Endothelial cell (in vitro differentiated cells): ENCODE data around the gene TGIF1. TPM values are rescaled to one million over a fixed set of nuclear protein-coding genes. Genes with fewer than 3 reads are reported as not detected.

ENCODE experiments used
- DNase-seq: peaks from one replicate; pipeline ENCODE4 v3.0.0; 2021; ENCODE audit warnings: low spot score
- H3K27ac Mint-ChIP-seq: one replicate; pipeline ENCODE4 v1.8.0; 2021; ENCODE audit warnings: mixed read lengths, inconsistent platforms; ENCODE audit not compliant: unreplicated experiment
- H3K27me3 Mint-ChIP-seq: one replicate; pipeline ENCODE4 v1.8.0; 2021; ENCODE audit warnings: mild to moderate bottlenecking, moderate library complexity, mixed read lengths, inconsistent platforms; ENCODE audit not compliant: unreplicated experiment
- H3K36me3 Mint-ChIP-seq: one replicate; pipeline ENCODE4 v1.8.0; 2021; ENCODE audit warnings: mild to moderate bottlenecking, low read depth, mixed read lengths, inconsistent platforms; ENCODE audit not compliant: unreplicated experiment
- H3K4me1 Mint-ChIP-seq: one replicate; pipeline ENCODE4 v1.8.0; 2021; ENCODE audit warnings: mild to moderate bottlenecking, mixed read lengths, inconsistent platforms; ENCODE audit not compliant: unreplicated experiment
- H3K4me3 Mint-ChIP-seq: one replicate; pipeline ENCODE4 v1.8.0; 2021; ENCODE audit warnings: mild to moderate bottlenecking, mixed read lengths, inconsistent platforms; ENCODE audit not compliant: unreplicated experiment
- H3K9me3 Mint-ChIP-seq: one replicate; pipeline ENCODE4 v1.8.0; 2021; ENCODE audit warnings: mixed read lengths, inconsistent platforms; ENCODE audit not compliant: unreplicated experiment
- total RNA-seq: library from RNA; stranded (reverse); fragmentation: NEBNext Ultra II Directional; extraction: Animal tissue kit (Norgen Biotek cat#: 25700); gene quantifications from one replicate; pipeline ENCODE4 v1.2.1, GENCODE V29; 2021; ENCODE audit not compliant: unreplicated experiment
- TF ChIP-seq, protein P1 (sequence below): fragments of 200-600 bp; sonication (generic); IDR thresholded peaks from one replicate; pipeline ENCODE4 v1.5.0; 2021; ENCODE audit warnings: antibody characterized with exemption; ENCODE audit not compliant: unreplicated experiment

Gene TGIF1
- total RNA-seq, 1 donor from 2014 or later = 72.5 TPM

DNA sequence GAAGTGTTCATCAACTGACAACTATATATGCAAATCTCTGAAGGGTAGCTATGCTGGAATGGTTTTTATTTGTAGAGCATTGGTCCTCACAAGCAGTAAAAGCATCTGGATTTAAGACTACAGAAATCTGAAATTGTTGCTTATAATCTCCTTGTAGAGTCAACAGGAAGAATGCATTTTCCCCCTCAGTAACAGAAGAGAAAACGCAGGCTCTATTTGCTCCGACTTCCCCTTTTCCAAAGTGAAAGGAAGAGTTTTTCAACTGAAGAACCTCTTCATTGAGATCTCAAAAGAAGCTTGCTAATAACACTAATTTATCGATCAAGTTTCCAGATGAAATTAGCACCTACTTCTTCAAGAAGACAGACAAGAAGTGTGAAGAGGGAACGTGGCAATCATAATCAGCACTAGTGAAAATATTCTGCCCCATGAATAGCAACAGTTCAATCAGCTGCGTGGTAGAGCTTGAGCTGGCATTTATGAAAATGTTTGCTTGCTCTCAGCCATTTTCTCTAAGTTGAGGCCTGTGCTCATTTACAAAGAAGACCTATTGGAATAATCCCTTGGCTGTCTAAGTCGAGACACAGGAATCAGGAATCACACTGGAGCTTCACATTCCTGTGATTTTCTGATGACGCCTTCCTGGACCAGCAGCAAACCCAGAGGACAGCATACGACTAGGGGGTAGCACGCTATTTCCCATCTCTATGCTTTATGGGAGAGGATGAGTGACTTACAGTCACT, 43.7 kb downstream of the TGIF1 start:
- Mint-ChIP-seq H3K27ac (no peak overlapping the region), H3K27me3 (peaks cover 1% of the 10 kb centered on the region), H3K4me3 (no peak overlapping the region), H3K36me3 (no peaks in the 10 kb centered on the region), H3K4me1 (peaks cover 18% of the 10 kb centered on the region), H3K9me3 (no peaks in the 10 kb centered on the region)
- TF ChIP-seq, protein P1, sequence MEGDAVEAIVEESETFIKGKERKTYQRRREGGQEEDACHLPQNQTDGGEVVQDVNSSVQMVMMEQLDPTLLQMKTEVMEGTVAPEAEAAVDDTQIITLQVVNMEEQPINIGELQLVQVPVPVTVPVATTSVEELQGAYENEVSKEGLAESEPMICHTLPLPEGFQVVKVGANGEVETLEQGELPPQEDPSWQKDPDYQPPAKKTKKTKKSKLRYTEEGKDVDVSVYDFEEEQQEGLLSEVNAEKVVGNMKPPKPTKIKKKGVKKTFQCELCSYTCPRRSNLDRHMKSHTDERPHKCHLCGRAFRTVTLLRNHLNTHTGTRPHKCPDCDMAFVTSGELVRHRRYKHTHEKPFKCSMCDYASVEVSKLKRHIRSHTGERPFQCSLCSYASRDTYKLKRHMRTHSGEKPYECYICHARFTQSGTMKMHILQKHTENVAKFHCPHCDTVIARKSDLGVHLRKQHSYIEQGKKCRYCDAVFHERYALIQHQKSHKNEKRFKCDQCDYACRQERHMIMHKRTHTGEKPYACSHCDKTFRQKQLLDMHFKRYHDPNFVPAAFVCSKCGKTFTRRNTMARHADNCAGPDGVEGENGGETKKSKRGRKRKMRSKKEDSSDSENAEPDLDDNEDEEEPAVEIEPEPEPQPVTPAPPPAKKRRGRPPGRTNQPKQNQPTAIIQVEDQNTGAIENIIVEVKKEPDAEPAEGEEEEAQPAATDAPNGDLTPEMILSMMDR = no peak
- no peak for DNase-seq

DNA sequence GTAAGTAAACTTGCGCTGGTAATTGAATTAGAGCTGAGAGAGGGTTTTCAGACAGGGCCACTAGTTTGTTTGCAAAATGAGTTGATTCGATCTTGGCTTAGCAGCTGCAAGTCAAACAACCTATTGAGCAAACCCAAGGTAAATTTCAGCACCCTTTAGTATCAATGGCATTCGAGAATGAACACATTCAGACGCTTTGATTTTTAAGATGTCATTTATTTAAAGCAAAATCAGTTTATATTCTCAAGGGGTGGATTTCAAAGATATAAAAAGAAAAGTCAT, 44.2 kb downstream of the TGIF1 start:
- Mint-ChIP-seq H3K27me3 (peaks cover 3% of the 10 kb centered on the region), H3K27ac (no peak overlapping the region), H3K4me3 (no peak overlapping the region)

DNA sequence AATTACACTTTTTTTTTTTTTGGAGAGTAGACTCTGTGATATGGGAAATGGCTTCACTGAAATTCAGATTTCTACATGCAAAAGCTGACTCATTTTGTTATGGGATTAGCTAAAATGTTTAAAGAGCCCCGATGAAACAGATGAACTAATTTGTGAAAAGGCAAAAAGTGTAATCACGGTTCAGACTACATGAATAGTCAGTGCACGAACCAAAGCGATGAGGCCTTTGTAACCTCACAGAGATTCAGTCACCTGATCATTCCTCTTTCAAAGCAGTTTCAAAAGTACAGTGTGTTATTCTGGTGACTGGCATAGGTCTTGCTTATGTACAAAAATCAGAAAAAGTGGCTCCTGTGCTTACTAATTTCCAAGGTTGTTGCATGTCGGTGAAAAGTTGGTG, 44.6 kb downstream of the TGIF1 start:
- H3K9me3 Mint-ChIP-seq = no peaks in the 10 kb centered on the region
- no peaks in the 10 kb centered on the region for H3K36me3 Mint-ChIP-seq
- H3K4me1 Mint-ChIP-seq = peaks cover 22% of the 10 kb centered on the region
- DNase-seq = no peak
- no peak overlapping the region for H3K27ac Mint-ChIP-seq
- TF ChIP-seq, protein P1 = no peak
- H3K27me3 Mint-ChIP-seq = peaks cover 3% of the 10 kb centered on the region
- no peak overlapping the region for H3K4me3 Mint-ChIP-seq

More for the DNA sequence above, 44.2 kb downstream of the TGIF1 start:
- Mint-ChIP-seq H3K9me3 (no peaks in the 10 kb centered on the region), H3K4me1 (peaks cover 19% of the 10 kb centered on the region), H3K36me3 (no peaks in the 10 kb centered on the region)
- TF ChIP-seq, protein P1 = no peak
- no peak for DNase-seq

DNA sequence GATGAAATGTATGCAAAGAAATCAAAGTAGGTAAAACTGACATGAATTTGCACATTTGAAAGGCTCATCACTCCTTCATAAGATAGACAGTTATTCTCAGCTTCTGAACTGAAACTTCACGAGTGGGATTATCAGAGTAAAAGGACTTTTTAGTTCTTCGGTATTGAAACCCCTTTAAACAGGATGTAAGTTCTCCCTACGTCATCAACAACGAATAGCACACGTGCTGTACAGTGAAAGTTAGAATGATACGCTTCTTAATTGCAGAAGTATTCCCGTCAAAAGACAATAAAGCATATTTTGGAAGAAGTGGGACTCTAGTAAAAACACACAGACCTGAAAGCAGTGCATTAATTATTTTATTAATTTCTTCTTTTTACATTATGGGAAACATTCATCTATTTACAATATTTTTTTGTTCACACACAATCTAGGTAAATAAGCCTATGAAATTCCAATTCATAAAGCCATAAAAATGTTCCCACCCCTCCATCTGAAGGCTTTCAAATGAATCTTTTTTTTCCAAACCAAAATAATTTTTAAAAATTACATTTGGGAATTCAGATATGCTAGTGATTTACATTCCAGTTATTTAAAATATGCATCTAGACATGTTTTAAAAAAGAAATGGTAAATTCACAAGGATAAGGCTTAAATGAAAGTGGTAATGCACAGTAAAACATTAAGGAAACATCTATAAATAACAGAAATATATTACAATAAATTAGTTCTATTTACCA, 45.9 kb downstream of the TGIF1 start:
- DNase-seq = no peak
- Mint-ChIP-seq H3K4me1 (peaks cover 25% of the 10 kb centered on the region), H3K36me3 (no peaks in the 10 kb centered on the region), H3K4me3 (no peak overlapping the region), H3K9me3 (no peaks in the 10 kb centered on the region), H3K27me3 (peaks cover 3% of the 10 kb centered on the region), H3K27ac (no peak overlapping the region)
- TF ChIP-seq, protein P1 = no peak

DNA sequence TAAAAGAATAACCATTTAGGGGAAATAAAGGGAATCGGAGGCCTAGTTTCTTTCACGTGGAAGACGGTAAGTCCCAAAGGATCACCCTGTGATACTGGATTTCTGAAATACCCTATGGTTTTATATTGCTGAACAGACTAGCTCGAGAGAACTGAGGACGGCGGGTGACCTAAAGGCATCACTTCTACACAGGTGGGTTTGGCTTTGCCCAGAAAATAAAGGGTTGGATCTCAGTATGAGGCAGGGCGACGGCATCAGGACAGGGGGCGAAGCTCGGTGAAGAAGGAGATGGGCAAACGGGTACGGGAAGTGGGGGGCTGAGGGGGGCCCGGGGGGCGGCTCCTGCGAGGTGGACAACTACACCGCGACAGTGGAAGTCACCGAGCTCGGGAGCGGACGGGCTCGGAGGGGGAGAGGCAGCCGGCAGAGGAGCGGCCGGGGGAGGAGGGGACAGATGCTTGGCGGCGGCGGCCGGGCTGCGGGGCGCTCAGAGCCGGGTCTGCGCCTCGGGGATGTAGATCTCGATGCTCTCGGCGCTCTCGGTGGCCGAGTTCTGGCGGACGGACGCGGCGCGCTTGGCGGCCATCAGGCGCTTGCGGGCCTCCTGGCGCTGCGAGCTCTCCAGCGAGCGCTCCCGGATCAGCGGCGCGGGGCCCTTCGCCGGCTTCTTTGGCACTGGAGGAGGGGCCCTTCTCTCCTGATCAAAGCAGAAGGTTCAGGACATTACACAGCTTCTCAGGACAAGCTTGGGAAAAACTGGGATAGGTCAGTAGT, 48.9 kb downstream of the TGIF1 start:
- Mint-ChIP-seq H3K27me3 (peaks cover 3% of the 10 kb centered on the region), H3K9me3 (no peaks in the 10 kb centered on the region), H3K4me3 (peak overlapping the region; percentile 83), H3K27ac (no peak overlapping the region), H3K4me1 (peaks cover 13% of the 10 kb centered on the region), H3K36me3 (no peaks in the 10 kb centered on the region)
- TF ChIP-seq, protein P1 = no peak
- DNase-seq = peak; percentile 58
